T-helper 2 cell treated with Interferon-gamma antibody and Interleukin-4, amounts not matched to agents 5 μg/mL and 100 μg/mL, for 36 hours (primary cell): ENCODE measurements around the gene FRY.

Source experiments
- DNase-seq: peaks from one replicate; pipeline ENCODE4 v3.0.0; 2021; ENCODE audit warnings: low spot score
- H3K27ac Mint-ChIP-seq: one replicate; pipeline ENCODE4 v1.8.0; 2021; ENCODE audit warnings: mild to moderate bottlenecking, mixed read lengths
- H3K27me3 Mint-ChIP-seq: one replicate; pipeline ENCODE4 v1.8.0; 2021; ENCODE audit warnings: low read depth, mixed read lengths
- H3K36me3 Mint-ChIP-seq: one replicate; pipeline ENCODE4 v1.8.0; 2021; ENCODE audit warnings: low read depth, mixed read lengths
- H3K4me1 Mint-ChIP-seq: one replicate; pipeline ENCODE4 v1.8.0; 2021; ENCODE audit warnings: low read depth, mixed read lengths
- H3K4me3 Mint-ChIP-seq: one replicate; pipeline ENCODE4 v1.8.0; 2022; ENCODE audit warnings: mild to moderate bottlenecking, moderate library complexity, mixed read lengths
- H3K9me3 Mint-ChIP-seq: one replicate; pipeline ENCODE4 v1.8.0; 2021; ENCODE audit warnings: mixed read lengths

Gene FRY

DNA sequence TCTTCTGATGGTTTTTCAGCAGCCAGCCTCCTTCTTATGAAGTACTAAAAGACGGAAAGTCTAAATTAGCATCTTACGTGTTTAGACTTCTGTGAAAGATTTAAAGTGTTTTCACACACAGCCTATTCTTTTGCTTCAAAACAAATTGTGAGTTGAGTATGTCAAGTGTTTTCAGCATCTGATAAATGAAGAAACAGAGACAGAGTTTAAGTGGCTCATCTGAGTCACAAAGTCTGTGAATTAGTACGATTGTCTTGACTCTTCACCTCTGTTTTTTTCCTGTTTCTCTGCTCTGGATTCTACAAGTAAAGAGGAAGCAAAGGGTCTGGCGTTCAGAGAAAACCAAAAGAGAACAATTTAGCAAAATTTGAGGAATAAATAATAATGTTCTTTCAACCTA is 116.4 kb downstream of the FRY start:
- Mint-ChIP-seq H3K9me3 (no peaks in the 10 kb centered on the region), H3K36me3 (peaks cover 16% of the 10 kb centered on the region), H3K4me1 (peaks cover 4% of the 10 kb centered on the region), H3K27ac (no peak overlapping the region), H3K27me3 (no peaks in the 10 kb centered on the region), H3K4me3 (no peak overlapping the region)
- DNase-seq, result no peak

DNA sequence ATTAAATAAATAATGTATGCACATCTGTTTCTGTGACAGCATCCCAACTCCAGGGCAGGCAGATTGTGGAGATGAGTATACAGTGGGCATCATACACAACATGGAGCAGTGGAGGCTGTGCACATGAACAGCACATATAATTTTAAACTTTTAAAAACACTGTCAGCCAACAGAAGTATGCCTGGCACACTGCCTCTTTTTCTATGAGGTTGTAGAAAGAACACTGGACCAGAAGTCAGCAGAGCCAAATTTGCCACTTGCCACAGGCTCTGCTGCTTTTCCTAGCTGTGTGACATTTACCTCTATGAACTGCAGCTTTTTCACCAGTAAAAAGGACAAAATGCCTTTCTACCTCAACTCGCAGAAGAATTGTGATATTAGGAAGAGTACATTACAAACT is 118.7 kb downstream of the FRY start:
- no peaks in the 10 kb centered on the region for H3K9me3 Mint-ChIP-seq
- no peak overlapping the region for H3K27ac Mint-ChIP-seq
- no peak for DNase-seq
- no peak overlapping the region for H3K4me3 Mint-ChIP-seq
- no peaks in the 10 kb centered on the region for H3K27me3 Mint-ChIP-seq
- H3K4me1 Mint-ChIP-seq, result peaks cover 4% of the 10 kb centered on the region
- peaks cover 19% of the 10 kb centered on the region for H3K36me3 Mint-ChIP-seq

DNA sequence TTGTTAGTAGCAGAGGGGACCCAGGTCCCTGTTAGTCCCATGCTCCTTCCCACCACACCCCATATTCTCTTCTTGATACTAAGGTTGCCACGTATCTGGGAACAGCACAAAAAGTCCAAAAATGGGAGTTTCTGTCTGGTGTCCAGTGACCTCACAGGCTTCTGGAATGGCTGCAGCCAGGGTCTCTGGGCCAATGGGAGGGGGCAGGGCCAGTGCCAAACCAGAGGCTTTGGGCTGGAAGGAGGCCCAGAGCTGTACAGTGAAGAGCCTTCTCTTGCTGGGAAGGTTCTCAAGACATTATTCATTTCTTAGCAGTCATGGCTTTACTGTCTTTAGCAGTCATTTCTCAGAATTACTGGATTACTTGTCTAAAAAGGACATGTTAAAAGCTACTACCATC is 119.2 kb downstream of the FRY start:
- peaks cover 4% of the 10 kb centered on the region for H3K4me1 Mint-ChIP-seq
- no peaks in the 10 kb centered on the region for H3K9me3 Mint-ChIP-seq
- no peak for DNase-seq
- H3K36me3 Mint-ChIP-seq, result peaks cover 19% of the 10 kb centered on the region
- no peaks in the 10 kb centered on the region for H3K27me3 Mint-ChIP-seq
- no peak overlapping the region for H3K4me3 Mint-ChIP-seq
- no peak overlapping the region for H3K27ac Mint-ChIP-seq

DNA sequence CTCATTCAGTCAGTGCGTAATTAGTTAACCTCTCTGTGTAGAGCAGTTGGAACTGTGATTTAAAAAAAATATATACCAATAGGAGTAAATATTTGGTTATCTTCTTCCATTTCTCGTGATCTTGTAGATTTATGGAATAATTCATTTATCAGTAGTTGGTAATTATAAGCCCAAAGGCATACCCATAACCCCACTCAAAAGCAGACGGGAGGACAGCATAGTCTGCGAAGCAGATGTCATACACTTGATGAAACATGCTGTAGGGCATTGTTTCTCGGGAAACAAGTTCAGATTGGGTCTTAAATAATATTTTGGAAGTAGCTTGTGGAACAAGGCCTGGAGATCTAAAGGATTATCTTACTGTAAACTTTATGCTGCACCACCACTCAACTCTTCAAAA is 119.7 kb downstream of the FRY start:
- no peak overlapping the region for H3K27ac Mint-ChIP-seq
- no peaks in the 10 kb centered on the region for H3K9me3 Mint-ChIP-seq
- peaks cover 4% of the 10 kb centered on the region for H3K4me1 Mint-ChIP-seq
- H3K36me3 Mint-ChIP-seq, result peaks cover 19% of the 10 kb centered on the region
- DNase-seq, result no peak
- no peaks in the 10 kb centered on the region for H3K27me3 Mint-ChIP-seq
- no peak overlapping the region for H3K4me3 Mint-ChIP-seq

DNA sequence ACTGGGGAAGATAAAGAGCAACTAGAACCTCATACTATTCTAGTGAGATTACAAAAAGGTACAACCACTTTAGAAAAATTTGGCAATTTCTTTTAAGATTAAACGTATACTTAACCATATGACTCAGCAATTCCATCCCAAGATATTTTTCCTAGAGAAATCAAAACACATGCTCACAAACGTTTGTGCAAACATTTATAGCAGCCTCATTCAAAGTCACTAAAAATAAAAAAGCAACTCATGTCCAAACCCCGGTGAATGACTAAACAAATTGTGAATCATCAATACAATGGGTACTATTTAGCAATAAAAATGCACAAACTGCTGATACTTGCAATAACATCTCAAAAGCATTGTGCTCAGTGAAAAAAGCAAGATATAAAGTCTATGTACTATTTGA is 121.5 kb downstream of the FRY start:
- H3K36me3 Mint-ChIP-seq, result peaks cover 17% of the 10 kb centered on the region
- H3K27ac Mint-ChIP-seq, result no peak overlapping the region
- H3K9me3 Mint-ChIP-seq, result no peaks in the 10 kb centered on the region
- H3K4me3 Mint-ChIP-seq, result no peak overlapping the region
- no peak for DNase-seq
- H3K27me3 Mint-ChIP-seq, result no peaks in the 10 kb centered on the region
- H3K4me1 Mint-ChIP-seq, result peaks cover 2% of the 10 kb centered on the region

DNA sequence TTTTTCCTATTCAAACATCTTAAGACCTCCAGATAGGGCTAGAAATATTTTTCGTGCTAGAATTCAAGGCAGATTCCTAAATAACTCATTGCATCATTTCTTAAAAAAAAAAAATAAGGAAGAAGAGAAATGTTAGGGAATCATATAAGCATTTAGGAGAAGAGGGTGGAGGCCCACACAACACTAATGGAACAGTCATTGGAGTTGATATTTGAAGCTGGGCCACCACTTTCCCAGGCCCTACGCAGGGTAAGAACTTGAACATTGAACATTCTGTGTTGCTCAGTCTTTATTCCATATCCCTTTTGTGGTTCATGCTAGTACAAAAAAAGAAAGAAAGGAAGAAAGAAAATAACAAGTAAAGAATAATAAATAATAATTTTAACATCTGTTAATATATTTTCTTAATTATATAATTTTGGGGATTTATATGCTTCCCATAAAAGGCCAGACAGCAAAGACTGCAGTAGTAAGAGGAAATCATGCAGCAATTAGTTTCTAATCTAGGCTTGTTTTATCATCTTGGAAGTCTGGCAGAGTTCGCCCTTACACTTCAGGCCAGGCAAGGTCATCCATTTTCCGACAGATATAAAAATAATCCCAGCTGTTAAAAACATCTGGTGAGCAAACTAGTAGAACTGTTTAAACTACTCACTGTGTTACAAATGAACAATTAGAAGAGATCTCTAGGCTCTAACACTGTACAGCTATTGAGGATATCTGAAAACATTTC is 127.7 kb downstream of the FRY start:
- no peaks in the 10 kb centered on the region for H3K27me3 Mint-ChIP-seq
- peaks cover 7% of the 10 kb centered on the region for H3K4me1 Mint-ChIP-seq
- H3K4me3 Mint-ChIP-seq, result no peak overlapping the region
- H3K27ac Mint-ChIP-seq, result no peak overlapping the region
- DNase-seq, result no peak
- H3K9me3 Mint-ChIP-seq, result no peaks in the 10 kb centered on the region
- peaks cover 20% of the 10 kb centered on the region for H3K36me3 Mint-ChIP-seq

DNA sequence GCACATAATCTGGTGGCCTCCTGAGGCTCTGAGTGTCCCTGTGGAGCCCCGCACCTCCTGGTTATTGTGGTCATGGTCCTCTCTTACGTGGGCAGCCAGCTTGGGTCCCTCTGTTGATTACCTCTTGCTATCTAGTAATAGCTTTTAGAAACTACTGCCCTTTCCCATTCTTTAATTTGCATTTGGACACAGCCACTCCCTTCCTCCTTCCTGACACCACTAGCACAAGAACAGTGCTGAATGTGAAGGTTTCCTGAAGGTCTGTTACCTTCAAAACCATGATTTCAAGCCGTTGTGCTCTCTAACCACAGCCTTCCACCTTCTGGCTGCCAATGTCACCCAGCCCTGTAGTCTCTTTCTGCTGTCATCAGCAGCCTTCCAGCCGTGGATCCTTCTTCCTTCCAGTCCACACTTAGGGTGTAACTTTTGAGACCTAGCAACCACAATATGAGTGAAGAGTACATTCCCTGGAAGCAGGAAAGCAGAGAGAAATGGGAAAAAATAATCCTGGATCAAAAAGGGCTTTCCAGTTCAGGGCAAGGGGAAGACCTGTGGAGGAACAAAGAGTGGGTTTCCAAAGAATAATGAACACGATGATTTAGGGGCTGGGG is 130.9 kb downstream of the FRY start:
- no peak for DNase-seq
- peaks cover 26% of the 10 kb centered on the region for H3K36me3 Mint-ChIP-seq
- no peak overlapping the region for H3K27ac Mint-ChIP-seq

DNA sequence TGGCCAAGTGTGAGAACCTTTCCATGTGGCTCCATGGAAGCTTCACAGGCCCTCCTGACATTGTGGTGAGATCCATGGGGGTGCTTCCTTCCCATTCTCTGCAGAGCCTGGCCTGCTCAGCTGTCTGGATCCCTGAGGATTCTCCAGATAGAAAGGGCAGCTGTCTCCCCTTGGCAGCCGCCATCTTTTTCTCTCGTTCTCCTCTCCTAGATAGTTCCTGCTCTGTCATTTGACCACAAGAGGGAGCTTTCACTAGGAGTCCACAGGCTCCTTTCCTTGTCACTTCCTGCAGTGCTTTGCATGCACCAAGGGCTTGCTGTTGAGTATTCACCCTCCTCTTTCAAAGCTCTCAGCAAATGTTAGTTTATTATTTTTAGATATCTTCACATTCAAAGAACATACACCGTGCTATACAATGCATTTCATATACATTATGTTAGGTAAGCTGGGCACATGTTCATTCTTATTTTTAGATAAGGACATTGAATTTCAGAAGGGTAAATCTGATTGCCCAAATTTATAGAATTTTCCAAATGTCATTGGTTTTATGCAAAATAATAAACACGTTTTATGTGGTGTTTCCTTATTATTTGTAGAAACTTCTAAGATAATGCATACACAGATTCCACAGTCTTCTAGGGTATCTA is 133.2 kb downstream of the FRY start:
- H3K4me3 Mint-ChIP-seq, result no peak overlapping the region
- H3K4me1 Mint-ChIP-seq, result peaks cover 10% of the 10 kb centered on the region
- no peak overlapping the region for H3K27ac Mint-ChIP-seq
- DNase-seq, result no peak
- no peaks in the 10 kb centered on the region for H3K9me3 Mint-ChIP-seq
- no peaks in the 10 kb centered on the region for H3K27me3 Mint-ChIP-seq
- H3K36me3 Mint-ChIP-seq, result peaks cover 26% of the 10 kb centered on the region

More for the DNA sequence above, 130.9 kb downstream of the FRY start:
- Mint-ChIP-seq H3K4me3 (no peak overlapping the region), H3K27me3 (no peaks in the 10 kb centered on the region), H3K4me1 (peaks cover 10% of the 10 kb centered on the region), H3K9me3 (no peaks in the 10 kb centered on the region)

DNA sequence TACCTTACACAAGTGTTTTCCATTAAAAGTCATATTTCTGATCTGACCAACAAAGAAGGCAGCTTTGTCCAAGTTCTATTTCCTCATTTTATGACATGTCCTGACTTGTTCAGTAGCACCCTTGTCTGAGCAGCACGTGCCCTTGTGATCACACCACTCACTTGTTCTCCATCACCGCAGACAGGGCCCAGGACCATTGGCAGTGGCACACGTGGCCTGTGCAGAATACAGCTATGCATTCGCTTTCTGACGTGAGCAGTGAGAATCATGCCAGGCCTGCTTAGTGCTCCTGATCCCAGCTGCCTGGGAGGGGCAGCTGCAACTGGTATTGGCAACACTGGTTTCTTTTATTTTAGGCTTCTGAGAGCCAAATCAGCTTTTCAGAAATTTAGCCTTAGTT is 134.2 kb downstream of the FRY start:
- Mint-ChIP-seq H3K4me1 (peaks cover 10% of the 10 kb centered on the region), H3K36me3 (peaks cover 26% of the 10 kb centered on the region), H3K27ac (no peak overlapping the region), H3K9me3 (no peaks in the 10 kb centered on the region), H3K4me3 (no peak overlapping the region), H3K27me3 (no peaks in the 10 kb centered on the region)
- no peak for DNase-seq

DNA sequence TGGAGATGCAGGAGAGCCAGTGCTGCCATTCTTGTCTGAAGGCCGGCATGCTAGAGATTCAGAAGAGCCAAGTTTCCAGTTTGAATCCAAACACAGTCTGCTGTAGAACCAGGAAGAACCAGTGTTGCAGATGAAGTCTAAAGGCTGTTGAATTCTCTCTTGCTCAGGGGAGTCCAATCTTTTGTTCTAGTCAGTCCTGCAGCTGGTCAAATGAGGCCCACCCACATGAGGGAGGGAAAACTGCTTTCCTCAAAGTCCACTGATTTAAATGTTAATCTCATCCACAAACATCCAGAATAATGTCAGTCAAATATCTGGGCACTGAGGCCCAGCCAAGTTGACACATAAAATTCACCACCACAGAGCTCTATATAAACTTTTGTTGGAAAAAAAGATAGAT is 136.6 kb downstream of the FRY start:
- H3K4me1 Mint-ChIP-seq, result peaks cover 3% of the 10 kb centered on the region

DNA sequence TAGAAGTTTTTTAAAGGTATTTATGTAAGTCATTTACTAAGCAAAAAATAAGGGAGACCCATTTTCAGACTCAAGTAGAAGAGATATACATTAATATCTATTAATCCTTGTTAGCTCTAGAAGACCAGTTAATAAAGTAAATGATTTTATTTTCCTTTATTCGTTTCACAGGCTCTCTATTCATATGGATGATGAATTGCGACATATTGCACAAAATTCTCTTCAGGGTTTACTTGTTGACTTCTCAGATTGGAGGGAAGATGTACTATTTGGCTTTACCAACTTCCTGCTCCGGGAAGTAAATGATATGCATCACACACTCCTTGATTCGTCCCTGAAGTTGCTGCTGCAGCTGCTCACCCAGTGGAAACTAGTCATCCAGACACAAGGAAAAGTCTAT is 139.3 kb downstream of the FRY start:
- Mint-ChIP-seq H3K9me3 (no peaks in the 10 kb centered on the region), H3K4me3 (no peak overlapping the region), H3K27me3 (no peaks in the 10 kb centered on the region), H3K27ac (no peak overlapping the region), H3K4me1 (no peaks in the 10 kb centered on the region), H3K36me3 (peaks cover 4% of the 10 kb centered on the region)
- DNase-seq, result no peak

More for the DNA sequence above, 136.6 kb downstream of the FRY start:
- Mint-ChIP-seq H3K36me3 (peaks cover 16% of the 10 kb centered on the region), H3K27ac (no peak overlapping the region), H3K4me3 (no peak overlapping the region), H3K9me3 (no peaks in the 10 kb centered on the region), H3K27me3 (no peaks in the 10 kb centered on the region)
- no peak for DNase-seq

DNA sequence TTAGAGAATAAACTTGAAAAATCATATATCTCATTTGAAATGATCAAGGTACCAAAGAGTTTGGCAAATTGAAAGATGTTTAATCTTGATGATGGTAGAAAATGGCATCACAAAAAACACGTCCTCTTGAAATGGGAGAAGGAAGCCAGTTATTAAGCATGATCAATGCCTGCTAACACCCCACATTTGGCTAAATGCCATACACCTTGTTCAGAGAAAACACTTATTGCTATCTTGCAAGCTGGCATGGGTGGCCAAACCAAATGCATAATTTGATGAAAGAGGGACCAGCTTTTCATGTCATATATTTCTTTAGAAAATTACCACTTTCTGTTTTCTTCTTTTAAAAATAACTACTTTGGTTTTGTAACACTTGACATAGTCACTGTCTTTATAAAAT is 142.3 kb downstream of the FRY start:
- no peaks in the 10 kb centered on the region for H3K27me3 Mint-ChIP-seq
- H3K4me3 Mint-ChIP-seq, result no peak overlapping the region
- no peaks in the 10 kb centered on the region for H3K9me3 Mint-ChIP-seq
- H3K27ac Mint-ChIP-seq, result no peak overlapping the region
- no peaks in the 10 kb centered on the region for H3K4me1 Mint-ChIP-seq
- H3K36me3 Mint-ChIP-seq, result peaks cover 10% of the 10 kb centered on the region
- no peak for DNase-seq

DNA sequence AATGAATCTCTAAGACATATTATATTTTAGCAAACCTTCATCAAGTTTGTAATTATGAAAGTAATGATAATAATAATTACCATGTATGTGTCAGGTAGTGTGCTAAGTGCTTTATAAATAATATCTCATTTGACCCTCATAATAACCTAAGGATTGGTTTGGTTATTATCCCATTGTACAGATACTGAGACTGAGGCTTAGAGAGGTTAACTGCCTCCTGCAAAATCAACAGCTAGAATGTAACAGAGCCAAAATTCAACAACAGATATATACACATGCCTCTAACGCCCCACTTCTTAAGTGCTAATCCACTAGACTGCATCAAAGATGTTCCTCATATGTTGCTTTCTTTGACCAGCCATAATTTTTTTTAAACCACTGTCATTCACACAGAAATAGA is 142.8 kb downstream of the FRY start:
- Mint-ChIP-seq H3K9me3 (no peaks in the 10 kb centered on the region), H3K27ac (no peak overlapping the region), H3K36me3 (peaks cover 12% of the 10 kb centered on the region), H3K4me3 (no peak overlapping the region), H3K27me3 (no peaks in the 10 kb centered on the region), H3K4me1 (no peaks in the 10 kb centered on the region)
- DNase-seq, result no peak

DNA sequence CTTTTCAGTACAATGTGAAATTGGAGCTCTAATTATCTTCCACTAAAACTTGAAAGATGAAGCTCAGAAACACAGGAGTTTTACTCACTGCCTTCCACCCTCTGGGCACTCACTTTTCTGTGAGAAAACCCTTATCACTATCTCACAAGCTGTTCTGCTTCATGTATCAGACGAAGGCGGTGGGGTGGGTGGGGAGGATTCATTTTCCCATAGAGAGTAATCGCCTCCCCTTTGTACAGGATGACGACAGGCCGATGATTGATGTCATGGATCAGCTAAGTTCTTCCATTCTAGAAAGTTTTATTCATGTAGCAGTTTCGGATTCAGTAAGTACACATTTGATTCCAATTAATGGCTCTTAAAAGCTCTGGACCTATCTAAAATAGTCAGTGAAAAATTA is 143.7 kb downstream of the FRY start:
- Mint-ChIP-seq H3K36me3 (peaks cover 12% of the 10 kb centered on the region), H3K4me3 (no peak overlapping the region), H3K27me3 (no peaks in the 10 kb centered on the region), H3K27ac (no peak overlapping the region), H3K9me3 (no peaks in the 10 kb centered on the region), H3K4me1 (no peaks in the 10 kb centered on the region)
- DNase-seq, result no peak
